Measurements from ENCODE around the gene PTDSS2.

The PTDSS2 gene

GRCh38 chr11:459511-460220, 9.6 kb downstream of the PTDSS2 start:
- no peak overlapping the region for H3K4me3 ChIP-seq (ENCODE audit: low read depth, low read length)
- no peak for DNase-seq (ENCODE audit: low read depth)

GRCh38 chr11:460331-461199, 10.5 kb downstream of the PTDSS2 start:
- TF ChIP-seq CTCF (IDR thresholded peaks at IDR 0.05; ENCODE audit: insufficient read depth, low read depth, low read length, missing control alignments): no peak
- H3K4me3 ChIP-seq (ENCODE audit: low read depth, low read length): no peak overlapping the region
- no peak for DNase-seq (ENCODE audit: low read depth)

More at GRCh38 chr11:459511-460220, 9.6 kb downstream of the PTDSS2 start:
- TF ChIP-seq CTCF (IDR thresholded peaks at IDR 0.05; ENCODE audit: insufficient read depth, low read depth, low read length, missing control alignments): no peak

GRCh38 chr11:461626-462025, 11.5 kb downstream of the PTDSS2 start:
- no peak for DNase-seq (ENCODE audit: low read depth)
- no peak overlapping the region for H3K4me3 ChIP-seq (ENCODE audit: low read depth, low read length)
- TF ChIP-seq CTCF (IDR thresholded peaks at IDR 0.05; ENCODE audit: insufficient read depth, low read depth, low read length, missing control alignments): no peak

- no peak for DNase-seq (ENCODE audit: low read depth)
- H3K4me3 ChIP-seq (ENCODE audit: low read depth, low read length): no peak overlapping the region
- no peak for TF ChIP-seq CTCF (IDR thresholded peaks at IDR 0.05; ENCODE audit: insufficient read depth, low read depth, low read length, missing control alignments)
Observed at GRCh38 chr11:462107-462890, 12.2 kb downstream of the PTDSS2 start.

- no peak for DNase-seq (ENCODE audit: low read depth)
- TF ChIP-seq CTCF (IDR thresholded peaks at IDR 0.05; ENCODE audit: insufficient read depth, low read depth, low read length, missing control alignments): no peak
- H3K4me3 ChIP-seq (ENCODE audit: low read depth, low read length): no peak overlapping the region
Observed at GRCh38 chr11:464316-464715, 14.2 kb downstream of the PTDSS2 start.

- TF ChIP-seq CTCF (IDR thresholded peaks at IDR 0.05; ENCODE audit: insufficient read depth, low read depth, low read length, missing control alignments): no peak
- no peak for DNase-seq (ENCODE audit: low read depth)
Observed at GRCh38 chr11:465896-466530, 15.9 kb downstream of the PTDSS2 start.

More at GRCh38 chr11:465896-466530, 15.9 kb downstream of the PTDSS2 start:
- H3K4me3 ChIP-seq (ENCODE audit: low read depth, low read length): no peak overlapping the region
